ENCODE measurements around the gene SLC25A13.
"Not testable (repeated sequence)": the region's sequence is repeated elsewhere in the genome, so short reads cannot be mapped to it uniquely, and the experiment has no call there.

SLC25A13 gene

GRCh38 chr7:96297876-96298275 lies 24.0 kb downstream of the SLC25A13 start:
- Mint-ChIP-seq H3K9me3 (peaks cover 4% of the 10 kb centered on the region), H3K4me3 (no peak overlapping the region), H3K27me3 (no peaks in the 10 kb centered on the region), H3K4me1 (peaks cover 5% of the 10 kb centered on the region), H3K36me3 (peaks cover 9% of the 10 kb centered on the region), H3K27ac (no peak overlapping the region)
- CTCF ChIA-PET, result no interaction called here
- no peak for DNase-seq

GRCh38 chr7:96297446-96297845 lies 24.5 kb downstream of the SLC25A13 start:
- CTCF ChIA-PET, result interaction anchor here (0.7 kb wide), 1 partner anchor 12 kb away, joined by 4 read pairs; no protein-coding TSS in a partner anchor
- H3K4me1 Mint-ChIP-seq, H3K27me3 Mint-ChIP-seq: not testable (repeated sequence)

GRCh38 chr7:96293911-96294310 lies 28.0 kb downstream of the SLC25A13 start:
- CTCF ChIA-PET, H3K4me3 Mint-ChIP-seq, DNase-seq, H3K27ac Mint-ChIP-seq, H3K4me1 Mint-ChIP-seq, H3K27me3 Mint-ChIP-seq: not testable (repeated sequence)
- peaks cover 16% of the 10 kb centered on the region for H3K36me3 Mint-ChIP-seq
- H3K9me3 Mint-ChIP-seq, result peaks cover 13% of the 10 kb centered on the region

More at GRCh38 chr7:96297446-96297845, 24.5 kb downstream of the SLC25A13 start:
- not testable (repeated sequence) for DNase-seq, H3K27ac Mint-ChIP-seq, H3K36me3 Mint-ChIP-seq, H3K9me3 Mint-ChIP-seq, H3K4me3 Mint-ChIP-seq

- peaks cover 37% of the 10 kb centered on the region for H3K36me3 Mint-ChIP-seq
- H3K27me3 Mint-ChIP-seq, result no peaks in the 10 kb centered on the region
- CTCF ChIA-PET, result interaction anchor here (1.7 kb wide), 1 partner anchor 127 kb away, joined by 3 read pairs; no protein-coding TSS in a partner anchor
- H3K4me1 Mint-ChIP-seq, result peaks cover 44% of the 10 kb centered on the region
- no peak overlapping the region for H3K27ac Mint-ChIP-seq
- no peak for DNase-seq
- H3K9me3 Mint-ChIP-seq, result peaks cover 31% of the 10 kb centered on the region
- no peak overlapping the region for H3K4me3 Mint-ChIP-seq
Observed at GRCh38 chr7:96287559-96287958, 34.3 kb downstream of the SLC25A13 start.

GRCh38 chr7:96287132-96287531 lies 34.8 kb downstream of the SLC25A13 start:
- peak overlapping the region; percentile 34 for H3K27ac Mint-ChIP-seq
- H3K27me3 Mint-ChIP-seq, result no peaks in the 10 kb centered on the region
- no peak for DNase-seq
- peaks cover 31% of the 10 kb centered on the region for H3K9me3 Mint-ChIP-seq
- peaks cover 44% of the 10 kb centered on the region for H3K4me1 Mint-ChIP-seq
- peaks cover 37% of the 10 kb centered on the region for H3K36me3 Mint-ChIP-seq
- no peak overlapping the region for H3K4me3 Mint-ChIP-seq
- CTCF ChIA-PET, result interaction anchor here (1.7 kb wide), 1 partner anchor 127 kb away, joined by 3 read pairs; no protein-coding TSS in a partner anchor

- peaks cover 38% of the 10 kb centered on the region for H3K36me3 Mint-ChIP-seq
- peaks cover 44% of the 10 kb centered on the region for H3K4me1 Mint-ChIP-seq
- no peaks in the 10 kb centered on the region for H3K27me3 Mint-ChIP-seq
- DNase-seq, result peak; percentile 60
- H3K9me3 Mint-ChIP-seq, result peaks cover 30% of the 10 kb centered on the region
- H3K4me3 Mint-ChIP-seq, result peak overlapping the region; percentile 59
- H3K27ac Mint-ChIP-seq, result peak overlapping the region; percentile 98
- CTCF ChIA-PET, result no interaction called here
Observed at GRCh38 chr7:96285579-96285978, 36.3 kb downstream of the SLC25A13 start.

GRCh38 chr7:96284835-96285234 lies 37.1 kb downstream of the SLC25A13 start:
- Mint-ChIP-seq H3K36me3 (peaks cover 39% of the 10 kb centered on the region), H3K4me1 (peaks cover 43% of the 10 kb centered on the region), H3K4me3 (no peak overlapping the region), H3K9me3 (peaks cover 28% of the 10 kb centered on the region), H3K27me3 (no peaks in the 10 kb centered on the region), H3K27ac (peak overlapping the region; percentile 98)
- CTCF ChIA-PET, result interaction anchor here (0.5 kb wide), 1 partner anchor 12 kb away, joined by 4 read pairs; no protein-coding TSS in a partner anchor
- DNase-seq, result no peak

- CTCF ChIA-PET, result no interaction called here
- Mint-ChIP-seq H3K36me3 (peaks cover 35% of the 10 kb centered on the region), H3K4me3 (no peak overlapping the region), H3K27me3 (no peaks in the 10 kb centered on the region), H3K9me3 (peaks cover 25% of the 10 kb centered on the region), H3K4me1 (peaks cover 41% of the 10 kb centered on the region), H3K27ac (no peak overlapping the region)
- no peak for DNase-seq
Observed at GRCh38 chr7:96284240-96284639, 37.7 kb downstream of the SLC25A13 start.

GRCh38 chr7:96282835-96283234 lies 39.1 kb downstream of the SLC25A13 start:
- no peak for DNase-seq
- Mint-ChIP-seq H3K4me3 (no peak overlapping the region), H3K36me3 (peaks cover 35% of the 10 kb centered on the region), H3K27ac (no peak overlapping the region), H3K27me3 (no peaks in the 10 kb centered on the region), H3K9me3 (peaks cover 23% of the 10 kb centered on the region), H3K4me1 (peaks cover 40% of the 10 kb centered on the region)
- CTCF ChIA-PET, result no interaction called here

- Mint-ChIP-seq H3K36me3 (peaks cover 21% of the 10 kb centered on the region), H3K4me3 (no peak overlapping the region), H3K4me1 (no peaks in the 10 kb centered on the region), H3K27ac (no peak overlapping the region), H3K9me3 (no peaks in the 10 kb centered on the region), H3K27me3 (no peaks in the 10 kb centered on the region)
- DNase-seq, result no peak
- CTCF ChIA-PET, result no interaction called here
Observed at GRCh38 chr7:96277921-96278320, 44.0 kb downstream of the SLC25A13 start.

GRCh38 chr7:96276019-96276418 lies 45.9 kb downstream of the SLC25A13 start:
- H3K36me3 Mint-ChIP-seq, result peaks cover 20% of the 10 kb centered on the region

GRCh38 chr7:96273716-96274115 lies 48.2 kb downstream of the SLC25A13 start:
- Mint-ChIP-seq H3K36me3 (peaks cover 22% of the 10 kb centered on the region), H3K9me3 (peaks cover 3% of the 10 kb centered on the region), H3K27me3 (no peaks in the 10 kb centered on the region), H3K4me1 (no peaks in the 10 kb centered on the region), H3K4me3 (no peak overlapping the region), H3K27ac (no peak overlapping the region)
- DNase-seq, result no peak
- CTCF ChIA-PET, result no interaction called here

More at GRCh38 chr7:96276019-96276418, 45.9 kb downstream of the SLC25A13 start:
- no peak for DNase-seq
- H3K4me3 Mint-ChIP-seq, result no peak overlapping the region
- no peaks in the 10 kb centered on the region for H3K27me3 Mint-ChIP-seq
- no peaks in the 10 kb centered on the region for H3K9me3 Mint-ChIP-seq
- CTCF ChIA-PET, result no interaction called here
- no peaks in the 10 kb centered on the region for H3K4me1 Mint-ChIP-seq
- H3K27ac Mint-ChIP-seq, result no peak overlapping the region

- no peak overlapping the region for H3K4me3 Mint-ChIP-seq
- no peaks in the 10 kb centered on the region for H3K27me3 Mint-ChIP-seq
- no peak for DNase-seq
- CTCF ChIA-PET, result no interaction called here
- peaks cover 9% of the 10 kb centered on the region for H3K36me3 Mint-ChIP-seq
- H3K9me3 Mint-ChIP-seq, result peaks cover 3% of the 10 kb centered on the region
- H3K4me1 Mint-ChIP-seq, result peaks cover 4% of the 10 kb centered on the region
- no peak overlapping the region for H3K27ac Mint-ChIP-seq
Observed at GRCh38 chr7:96269246-96269994, 52.5 kb downstream of the SLC25A13 start.

- DNase-seq, result no peak
- Mint-ChIP-seq H3K9me3 (peaks cover 3% of the 10 kb centered on the region), H3K4me1 (peaks cover 12% of the 10 kb centered on the region), H3K27me3 (no peaks in the 10 kb centered on the region), H3K4me3 (no peak overlapping the region), H3K27ac (no peak overlapping the region), H3K36me3 (peaks cover 6% of the 10 kb centered on the region)
- CTCF ChIA-PET, result no interaction called here
Observed at GRCh38 chr7:96266580-96266979, 55.3 kb downstream of the SLC25A13 start.

GRCh38 chr7:96266015-96266414 lies 55.9 kb downstream of the SLC25A13 start:
- Mint-ChIP-seq H3K4me1 (peaks cover 12% of the 10 kb centered on the region), H3K36me3 (peaks cover 6% of the 10 kb centered on the region), H3K27ac (no peak overlapping the region), H3K4me3 (no peak overlapping the region), H3K27me3 (no peaks in the 10 kb centered on the region), H3K9me3 (peaks cover 3% of the 10 kb centered on the region)
- no peak for DNase-seq
- CTCF ChIA-PET, result no interaction called here

Data from activated naive CD4-positive, alpha-beta T cell treated with anti-CD3 and anti-CD28 coated beads, Interleukin-2, amount 10 ng/mL, durations not matched to agents 7 days and 5 days (primary cell).